SU-DHL-6 (cell line): ENCODE results near the gene C1QL3.

ENCODE experiments used
- H2AFZ ChIP-seq: fragments of 200-600 bp; sonication (generic); 2 replicates; pipeline ENCODE4 v1.6.1; 2014; ENCODE audit warnings: low read depth, mild to moderate bottlenecking, moderate library complexity, mixed read lengths, antibody characterized with exemption, low read length; ENCODE audit not compliant: severe bottlenecking
- H3F3A ChIP-seq: fragments of 200-600 bp; shearing (Covaris generic); 2 replicates; pipeline ENCODE4 v1.6.0; 2016; ENCODE audit warnings: antibody characterized with exemption, mild to moderate bottlenecking; ENCODE audit not compliant: insufficient read depth
- H3K27ac ChIP-seq: fragments of 200-600 bp; sonication (generic); 2 replicates; pipeline ENCODE4 v1.5.1; 2016; ENCODE audit warnings: low read depth, mild to moderate bottlenecking, low read length, moderate library complexity, mixed read lengths
- H3K27me3 ChIP-seq: fragments of 200-600 bp; sonication (generic), shearing (Covaris generic); 2 replicates; pipeline ENCODE4 v1.6.0; 2014; ENCODE audit warnings: mild to moderate bottlenecking, low read length
- H3K36me3 ChIP-seq: fragments of 200-600 bp; sonication (generic); 2 replicates; pipeline ENCODE4 v1.6.1; 2014; ENCODE audit warnings: mild to moderate bottlenecking, low read length, mixed read lengths
- H3K4me2 ChIP-seq: fragments of 300-600, 200-600 bp; shearing (Covaris generic), sonication (generic); 2 replicates; pipeline ENCODE4 v1.6.0; 2014; ENCODE audit warnings: low read length, low read depth, mild to moderate bottlenecking; ENCODE audit not compliant: poor library complexity, severe bottlenecking
- H3K4me3 ChIP-seq: fragments of 200-600 bp; sonication (generic); 2 replicates; pipeline ENCODE4 v1.5.1; 2014; ENCODE audit warnings: antibody characterized with exemption, low read length, mild to moderate bottlenecking, mixed read lengths; ENCODE audit not compliant: insufficient read depth, poor library complexity, severe bottlenecking
- H3K79me2 ChIP-seq: fragments of 200-600 bp; sonication (generic); 2 replicates; pipeline ENCODE4 v1.6.1; 2014; ENCODE audit warnings: mild to moderate bottlenecking, low read length, moderate library complexity; ENCODE audit not compliant: insufficient read depth
- H3K9ac ChIP-seq: fragments of 200-600 bp; sonication (generic); 2 replicates; pipeline ENCODE4 v1.7.0; 2014; ENCODE audit warnings: mild to moderate bottlenecking, low read length
- H3K9me2 ChIP-seq: fragments of 200-600 bp; sonication (generic); replicated peaks from 2 replicates; pipeline ENCODE4 v1.6.1; 2014; ENCODE audit warnings: low read length; ENCODE audit not compliant: insufficient read depth
- H3K9me3 ChIP-seq: fragments of 200-600 bp; sonication (generic); 2 replicates; pipeline ENCODE4 v1.6.1; 2014; ENCODE audit warnings: low read length, mixed read lengths; ENCODE audit not compliant: insufficient read depth
- H4K20me1 ChIP-seq: fragments of 200-600 bp; sonication (generic); 2 replicates; pipeline ENCODE4 v1.6.1; 2014; ENCODE audit warnings: low read depth, mild to moderate bottlenecking, antibody characterized with exemption, low read length, moderate library complexity, mixed read lengths
- CTCF ChIP-seq: fragments of 200-600 bp; sonication (generic); IDR thresholded peaks from one replicate; pipeline ENCODE4 v1.5.1; 2017; ENCODE audit warnings: antibody characterized with exemption, mild to moderate bottlenecking, low read length, moderate library complexity; ENCODE audit not compliant: insufficient read depth, poor library complexity, severe bottlenecking
- EZH2phosphoT487 ChIP-seq: fragments of 200-600 bp; sonication (generic), shearing (Covaris generic); conservative IDR thresholded peaks from 2 replicates; pipeline ENCODE4 v1.6.1; 2018; ENCODE audit warnings: mild to moderate bottlenecking, antibody characterized with exemption, low read length, moderate library complexity, mixed read lengths

Gene C1QL3

GRCh38 chr10:16466001-16466400 is 55.7 kb downstream of the C1QL3 start:
- H3K36me3 ChIP-seq, result no peaks in the 10 kb centered on the region
- H2AFZ ChIP-seq, result no peak overlapping the region
- H3K27me3 ChIP-seq, result no peaks in the 10 kb centered on the region
- no peaks in the 10 kb centered on the region for H4K20me1 ChIP-seq
- no peak overlapping the region for H3K9ac ChIP-seq
- no peaks in the 10 kb centered on the region for H3F3A ChIP-seq
- TF ChIP-seq CTCF (no peak), EZH2phosphoT487 (no peak)
- H3K79me2 ChIP-seq, result 0 out of 2 replicates have a peak, but pooled peaks cover 3% of the 10 kb centered on the region
- no peak overlapping the region for H3K4me3 ChIP-seq
- no peaks in the 10 kb centered on the region for H3K9me2 ChIP-seq
- no peaks in the 10 kb centered on the region for H3K9me3 ChIP-seq
- no peak overlapping the region for H3K4me2 ChIP-seq
- H3K27ac ChIP-seq, result no peak overlapping the region
